K562 (cell line): ENCODE data around the gene TMEM170A. TPM values are rescaled to one million over a fixed set of nuclear protein-coding genes. Genes with fewer than 3 reads are reported as not detected.

Source experiments
- ATAC-seq: fragments of 200-7000 bp; cut with Tn5 transposase; 3 replicates; pipeline ENCODE4 v1.9.1; 2020; ENCODE audit warnings: moderate library complexity
- BruUV-seq: library from RNA; stranded (reverse); fragments of 400-500 nt; replicated peaks from 2 replicates; lab custom pipeline; 2021; lab: Mats Ljungman, UMichigan
- CTCF ChIA-PET: fragments of 300-600 bp; formaldehyde crosslinking; extraction: SDS; loops from one replicate; lab custom pipeline; 2021; ENCODE audit warnings: low intra/inter-chr PET ratio; lab: Yijun Ruan, JAX
- POLR2A ChIA-PET: fragments of 300-600, 350-650 bp; sonication (Branson Sonifier 250); formaldehyde crosslinking; extraction: SDS; loops from one replicate; lab custom pipeline; 2021; ENCODE audit warnings: antibody characterized with exemption, inconsistent platforms; lab: Yijun Ruan, JAX
- DNase-seq, 4 experiments: peaks; one replicate each; pipeline versions ENCODE4 v3.0.0 to v3.0.0-alpha.2; 2011 to 2018; ENCODE audit warnings: low spot score in 3 of 4, mixed read lengths in 3 of 4; ENCODE audit errors: extremely low read depth in 1 of 4
- FAIRE-seq: peaks from 2 replicates; lab custom pipeline; 2011; peaks lifted over from hg19 to GRCh38; lab: Jason Lieb, UNC
- H2AFZ ChIP-seq: 2 replicates; pipeline ENCODE4 v1.6.0; 2011; ENCODE audit warnings: low read depth, low read length, control low read depth, inconsistent platforms
- H3K27ac ChIP-seq: fragments of 200-600 bp; 3 replicates; pipeline ENCODE4 v1.8.0; 2011; ENCODE audit warnings: low read depth, mild to moderate bottlenecking, control low read depth, inconsistent platforms, low read length, moderate library complexity, mixed read lengths; ENCODE audit errors: extremely low read depth
- H3K27me3 ChIP-seq, 2 experiments: fragments of 300-600 bp in 1 of 2; 2 replicates in 1 of 2; 3 replicates in 1 of 2; pipeline versions ENCODE4 v1.6.0 to v1.8.0; 2011; ENCODE audit warnings: inconsistent platforms in 2 of 2, low read length in 2 of 2, mild to moderate bottlenecking in 1 of 2, mixed read lengths in 1 of 2, moderate library complexity in 1 of 2; ENCODE audit not compliant: control insufficient read depth in 2 of 2, insufficient read depth in 2 of 2
- H3K36me3 ChIP-seq: fragments of 300-600 bp; 3 replicates; pipeline ENCODE4 v1.8.0; 2011; ENCODE audit warnings: mild to moderate bottlenecking, low read length, inconsistent platforms; ENCODE audit not compliant: control insufficient read depth, insufficient read depth
- H3K4me1 ChIP-seq, 2 experiments: fragments of 200-600 bp in 1 of 2; replicated peaks in 1 of 2; 2 replicates in 1 of 2; 3 replicates in 1 of 2; pipeline versions ENCODE4 v1.5.1 to v1.8.0; 2011; ENCODE audit warnings: inconsistent platforms in 2 of 2, low read length in 2 of 2, mild to moderate bottlenecking in 1 of 2, mixed read lengths in 1 of 2, moderate library complexity in 1 of 2; ENCODE audit not compliant: control insufficient read depth in 2 of 2, insufficient read depth in 2 of 2
- H3K4me2 ChIP-seq: 2 replicates; pipeline ENCODE4 v1.6.1; 2011; ENCODE audit warnings: low read length, control low read depth, inconsistent platforms, mixed read lengths; ENCODE audit not compliant: insufficient read depth
- H3K4me3 ChIP-seq: fragments of 200-600 bp; sonication (generic), shearing (Covaris generic); 2 replicates; pipeline ENCODE4 v1.5.1; 2016; ENCODE audit warnings: control low read depth, inconsistent platforms
- H3K79me2 ChIP-seq: fragments of 200-600 bp; 3 replicates; pipeline ENCODE4 v1.8.0; 2011; ENCODE audit warnings: low read length, inconsistent platforms; ENCODE audit not compliant: control insufficient read depth, insufficient read depth
- H3K9ac ChIP-seq, 2 experiments: 2 replicates each; pipeline versions ENCODE4 v1.6.0 to v1.6.1; 2011; ENCODE audit warnings: low read depth in 2 of 2, low read length in 2 of 2, control low read depth in 1 of 2, inconsistent platforms in 1 of 2, mild to moderate bottlenecking in 1 of 2, mixed read lengths in 1 of 2; ENCODE audit not compliant: insufficient read depth in 1 of 2
- H3K9me1 ChIP-seq: one replicate; pipeline ENCODE4 v1.6.0; 2011; ENCODE audit warnings: inconsistent platforms, mild to moderate bottlenecking, low read length, moderate library complexity; ENCODE audit not compliant: control insufficient read depth, insufficient read depth
- H3K9me3 ChIP-seq: replicated peaks from 2 replicates; pipeline ENCODE4 v1.5.1; 2011; ENCODE audit warnings: low read depth, low read length, inconsistent platforms; ENCODE audit not compliant: control insufficient read depth, insufficient read depth
- H4K20me1 ChIP-seq: replicated peaks from 2 replicates; pipeline ENCODE4 v1.6.1; 2011; ENCODE audit warnings: low read length, inconsistent platforms, mixed read lengths; ENCODE audit not compliant: control insufficient read depth, insufficient read depth
- ZBTB1 ChIP-seq: sonication (generic); formaldehyde crosslinking; IDR thresholded peaks from 2 replicates; pipeline ENCODE4 v1.8.1; 2023; ENCODE audit warnings: missing genetic modification reagents, low read depth, mild to moderate bottlenecking, borderline replicate concordance
- ZFP91 ChIP-seq: sonication (generic); formaldehyde crosslinking; IDR thresholded peaks from 2 replicates; pipeline ENCODE4 v1.8.0; 2022; ENCODE audit warnings: mild to moderate bottlenecking, missing genetic modification reagents
- ZNF740 ChIP-seq, 3 experiments: fragments of 200-800 bp in 1 of 3; sonication (Bioruptor generic) in 1 of 3; sonication (generic) in 1 of 3; formaldehyde crosslinking in 1 of 3; IDR thresholded peaks; 2 replicates each; pipeline versions ENCODE4 v1.6.1 to v1.8.0; 2016 to 2022; ENCODE audit warnings: mild to moderate bottlenecking in 2 of 3, missing compliant biosample characterization in 2 of 3, missing genetic modification characterization in 2 of 3, missing genetic modification reagents in 1 of 3
- WGBS: fragments of 100-300 bp; shearing (Covaris generic); methylation state at CpG from one replicate; pipeline ENCODE4 v1.1.6; 2016; ENCODE audit warnings: low coverage, mixed read lengths; ENCODE audit not compliant: insufficient coverage; ENCODE audit errors: missing lambda C conversion rate; 5-methylcytosine and 5-hydroxymethylcytosine counted together
- in situ Hi-C: fragments of 300-500 bp; cut with MboI; formaldehyde crosslinking; loops from 4 replicates; pipeline ENCODE4 v1.15.0; 2018; ENCODE audit warnings: inconsistent platforms, mixed read lengths
- intact Hi-C: fragments of 100-400 bp; cut with micrococcal nuclease; formaldehyde crosslinking; loops from 2 replicates; pipeline ENCODE4 v1.14.2; 2022
- polyA plus RNA-seq, 8 experiments: library from polyadenylated mRNA; depleted of rRNA in 4 of 8; stranded (reverse) in 5 of 8; unstranded in 3 of 8; fragments of >200 nt; fragmentation: Nextera tagmentation in 2 of 8; fragmentation: Illumina TruSeq in 1 of 8; extraction: Ambion mirVana in 2 of 8; extraction: Trizol in 1 of 8; gene quantifications; 2 replicates each; pipeline versions ENCODE4 v1.2.1 to v1.2.3, GENCODE V29; 2011 to 2014; ENCODE audit warnings: inconsistent platforms in 1 of 8, missing spikeins in 1 of 8
- total RNA-seq, 7 experiments: library from RNA; depleted of rRNA in 6 of 7; stranded (reverse); fragments of >200 nt in 6 of 7; fragmentation: Illumina TruSeq in 2 of 7; extraction: Trizol in 2 of 7; gene quantifications; 2 replicates each; pipeline versions ENCODE4 v1.2.1 to v1.2.3, GENCODE V29; 2011 to 2021; ENCODE audit warnings: low replicate concordance in 1 of 7

TMEM170A gene
- total and polyA plus RNA-seq, 9 of the 15 experiments (the other 6 are each of a cell fraction or from before 2014, with no cell fraction given): 6.1 to 30.2 (median 15.0) TPM

- H3K4me1 ChIP-seq: peaks cover 13 to 16% of the 10 kb centered on the region in 2 experiments; a peak in 4 of 5 replicates
- ChIA-PET POLR2A (interaction anchor here (0.6 to 1.0 kb wide), 2 partner anchors 66 to 157 kb away, joined by 3 read pairs; no protein-coding TSS in a partner anchor), CTCF (no interaction called here)
- H3K27me3 ChIP-seq: no peaks in the 10 kb centered on the region
- TF ChIP-seq ZNF740 (CRISPR knock-in tag; IDR thresholded peaks at IDR 0.05) (no peak), ZNF740 (tag; IDR thresholded peaks at IDR 0.05) (no peak), ZFP91 (no peak), ZBTB1 (CRISPR knock-in tag) (no peak)
- in situ Hi-C loops: no loop called here
- H2AFZ ChIP-seq: no peak overlapping the region
- H3K9me3 ChIP-seq: no peaks in the 10 kb centered on the region
- H3K9ac ChIP-seq: no peak overlapping the region
- peaks cover 58% of the 10 kb centered on the region for H3K79me2 ChIP-seq
- no peak overlapping the region for H3K27ac ChIP-seq
- H3K4me2 ChIP-seq: no peak overlapping the region
- ATAC-seq (no peak), DNase-seq (no peak), FAIRE-seq (no peak)
- H3K4me3 ChIP-seq: no peak overlapping the region
- BruUV-seq: no TSS peak
- intact Hi-C loops: no loop called here
- peaks cover 13% of the 10 kb centered on the region for H4K20me1 ChIP-seq
- H3K9me1 ChIP-seq: no peaks in the 10 kb centered on the region
- 62% methylated on average over 5 of the region's 5 CpGs for WGBS
- H3K36me3 ChIP-seq: peaks cover 11% of the 10 kb centered on the region; the same call in 1 of the 3 replicates
These were observed 8.8 kb downstream of the TMEM170A start for GRCh38 chr16:75455677-75456076.
